Measurements from ENCODE around the gene ABHD12.

DNA sequence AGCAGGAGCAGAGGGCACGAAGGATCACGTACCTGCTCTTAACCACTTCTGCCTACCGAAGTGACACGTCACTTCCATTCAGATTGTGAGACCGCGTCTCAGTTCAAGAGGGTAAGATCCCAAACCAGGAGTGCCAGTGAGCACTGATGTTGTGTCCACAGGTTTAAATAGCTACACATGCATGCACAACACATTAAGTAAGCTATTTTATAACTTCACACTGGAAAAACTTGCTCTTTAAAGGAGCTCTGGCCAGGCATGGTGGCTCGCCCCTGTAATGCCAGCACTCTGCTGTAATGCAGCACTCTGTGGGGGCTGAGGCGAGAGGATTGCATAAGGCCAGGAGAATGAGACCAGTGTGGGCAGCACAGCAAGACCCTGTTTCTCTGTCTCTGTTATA is 21.1 kb downstream of the ABHD12 start:
- TF ChIP-seq CTCF (IDR thresholded peaks at IDR 0.05) (no peak), POLR2A (IDR thresholded peaks at IDR 0.05) (no peak)
